Cardiac muscle cell (in vitro differentiated cells and primary cell): ENCODE results near the gene SNX27. TPM values are rescaled to one million over a fixed set of nuclear protein-coding genes. Genes with fewer than 3 reads are reported as not detected.

Experiments
- DNase-seq, 2 donors: peaks; one replicate each; pipeline versions ENCODE4 v3.0.0 to v3.0.0-alpha.2; 2010 to 2017; ENCODE audit warnings: low read depth in 1 of 2, low spot score in 1 of 2
- H3K27ac ChIP-seq: fragments of 200-600 bp; sonication (generic); 2 replicates; pipeline ENCODE4 v1.5.1; 2016
- H3K27me3 ChIP-seq: fragments of 200-600 bp; sonication (generic); 2 replicates; pipeline ENCODE4 v1.6.0; 2016; ENCODE audit warnings: control low read depth
- H3K36me3 ChIP-seq: fragments of 200-600 bp; sonication (generic); 2 replicates; pipeline ENCODE4 v1.5.1; 2016; ENCODE audit warnings: control low read depth
- H3K4me1 ChIP-seq: fragments of 200-600 bp; sonication (generic); 2 replicates; pipeline ENCODE4 v1.8.1; 2017; ENCODE audit warnings: low read depth, mild to moderate bottlenecking, mixed run types
- H3K4me3 ChIP-seq: fragments of 200-600 bp; sonication (generic); 2 replicates; pipeline ENCODE4 v1.5.1; 2016; ENCODE audit warnings: mild to moderate bottlenecking
- H3K9me3 ChIP-seq: fragments of 200-600 bp; sonication (generic); 2 replicates; pipeline ENCODE4 v1.5.1; 2017; ENCODE audit warnings: low read depth, mild to moderate bottlenecking, control low read depth
- polyA plus RNA-seq: library from polyadenylated mRNA; unstranded; fragments of >200 nt; fragmentation: Nextera tagmentation; extraction: Ambion mirVana; gene quantifications from 2 replicates; pipeline ENCODE4 v1.2.1, GENCODE V29; 2016
- total RNA-seq: library from RNA; depleted of rRNA; stranded (reverse); fragments of >200 nt; gene quantifications from 2 replicates; pipeline ENCODE4 v1.2.3, GENCODE V29; 2016
- TF ChIP-seq, protein P1 (sequence below): IDR thresholded peaks from 2 replicates; pipeline ENCODE4 v1.5.1; 2012; ENCODE audit warnings: low read depth, mild to moderate bottlenecking, low read length

The SNX27 gene
- total and polyA plus RNA-seq, 2 experiments from 2014 or later = 24.4 to 34.5 TPM

DNA sequence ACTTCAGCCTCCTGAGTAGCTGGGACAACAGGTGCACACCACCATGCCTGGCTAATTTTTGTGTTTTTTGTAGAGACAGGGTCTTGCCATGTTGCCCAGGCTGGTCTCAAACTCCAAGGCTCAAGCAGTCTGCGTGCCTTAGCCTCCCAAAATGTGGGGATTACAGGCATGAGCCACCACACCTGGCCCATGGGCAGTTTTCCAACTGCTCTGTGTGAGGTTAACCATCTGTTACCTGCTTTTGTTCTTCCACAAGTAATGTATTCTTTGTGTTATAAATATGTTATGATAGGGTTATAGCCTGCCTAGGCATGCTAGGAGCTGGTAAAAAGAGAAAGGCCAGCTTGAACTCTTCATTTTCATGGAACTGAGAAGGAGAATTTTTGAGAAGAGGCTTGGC lies 41.0 kb upstream of the SNX27 start:
- Histone ChIP-seq H3K27me3 (no peaks in the 10 kb centered on the region), H3K36me3 (peaks cover 11% of the 10 kb centered on the region), H3K4me3 (no peak overlapping the region), H3K9me3 (no peaks in the 10 kb centered on the region), H3K4me1 (no peaks in the 10 kb centered on the region), H3K27ac (no peak overlapping the region)
- DNase-seq = no peak
- TF ChIP-seq, protein P1, sequence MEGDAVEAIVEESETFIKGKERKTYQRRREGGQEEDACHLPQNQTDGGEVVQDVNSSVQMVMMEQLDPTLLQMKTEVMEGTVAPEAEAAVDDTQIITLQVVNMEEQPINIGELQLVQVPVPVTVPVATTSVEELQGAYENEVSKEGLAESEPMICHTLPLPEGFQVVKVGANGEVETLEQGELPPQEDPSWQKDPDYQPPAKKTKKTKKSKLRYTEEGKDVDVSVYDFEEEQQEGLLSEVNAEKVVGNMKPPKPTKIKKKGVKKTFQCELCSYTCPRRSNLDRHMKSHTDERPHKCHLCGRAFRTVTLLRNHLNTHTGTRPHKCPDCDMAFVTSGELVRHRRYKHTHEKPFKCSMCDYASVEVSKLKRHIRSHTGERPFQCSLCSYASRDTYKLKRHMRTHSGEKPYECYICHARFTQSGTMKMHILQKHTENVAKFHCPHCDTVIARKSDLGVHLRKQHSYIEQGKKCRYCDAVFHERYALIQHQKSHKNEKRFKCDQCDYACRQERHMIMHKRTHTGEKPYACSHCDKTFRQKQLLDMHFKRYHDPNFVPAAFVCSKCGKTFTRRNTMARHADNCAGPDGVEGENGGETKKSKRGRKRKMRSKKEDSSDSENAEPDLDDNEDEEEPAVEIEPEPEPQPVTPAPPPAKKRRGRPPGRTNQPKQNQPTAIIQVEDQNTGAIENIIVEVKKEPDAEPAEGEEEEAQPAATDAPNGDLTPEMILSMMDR = no peak

DNA sequence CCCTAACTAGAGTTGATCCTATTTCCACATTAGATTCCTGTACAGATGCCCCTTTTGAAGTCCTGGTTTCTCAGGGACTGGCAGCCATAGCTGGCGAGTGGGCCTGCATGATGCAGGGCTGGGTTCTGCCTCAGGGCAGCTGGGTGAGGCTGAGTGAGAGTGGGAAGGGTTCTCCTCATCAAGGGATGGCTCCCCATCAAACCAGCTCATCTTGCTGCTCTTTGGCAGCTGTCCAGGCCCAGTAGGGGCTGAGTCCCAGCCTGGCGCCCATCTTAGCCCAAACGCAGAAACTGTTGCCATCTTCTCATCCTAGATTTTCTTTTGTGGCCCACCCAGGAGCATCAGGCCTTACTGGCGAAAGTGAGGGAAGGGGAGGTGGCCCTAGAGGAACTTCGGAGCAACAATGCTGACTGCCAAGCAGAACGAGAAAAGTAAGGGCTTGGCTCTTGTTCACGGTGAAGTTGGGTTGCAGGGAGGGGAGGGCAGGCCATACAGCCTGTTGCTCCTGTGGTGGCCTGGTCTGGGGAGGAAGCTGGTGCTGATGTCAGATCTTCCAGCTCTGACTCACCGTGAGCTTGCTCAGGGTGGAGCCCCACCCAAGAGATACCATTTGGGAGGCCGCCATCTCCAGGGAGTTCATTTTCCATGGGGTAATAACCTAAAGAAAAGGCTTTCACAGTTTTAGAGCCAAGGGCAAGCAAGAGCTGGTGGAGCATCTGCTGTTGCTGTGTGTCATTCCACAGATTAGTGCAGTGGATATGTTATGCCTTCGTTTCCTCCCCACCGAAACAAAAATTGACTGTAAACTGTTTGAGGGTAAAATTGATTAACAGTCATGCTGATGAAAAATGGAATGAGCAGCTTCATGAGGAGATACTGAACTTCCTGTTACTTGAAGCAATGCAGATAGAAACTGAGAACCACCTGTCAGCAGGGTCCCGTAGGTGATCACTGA lies 37.0 kb upstream of the SNX27 start:
- peak in 1 of 2 donors; percentile 84 for DNase-seq
- Histone ChIP-seq H3K27ac (no peak overlapping the region), H3K36me3 (peaks cover 8% of the 10 kb centered on the region), H3K9me3 (no peaks in the 10 kb centered on the region), H3K27me3 (no peaks in the 10 kb centered on the region), H3K4me3 (no peak overlapping the region), H3K4me1 (no peaks in the 10 kb centered on the region)
- TF ChIP-seq, protein P1 = no peak

DNA sequence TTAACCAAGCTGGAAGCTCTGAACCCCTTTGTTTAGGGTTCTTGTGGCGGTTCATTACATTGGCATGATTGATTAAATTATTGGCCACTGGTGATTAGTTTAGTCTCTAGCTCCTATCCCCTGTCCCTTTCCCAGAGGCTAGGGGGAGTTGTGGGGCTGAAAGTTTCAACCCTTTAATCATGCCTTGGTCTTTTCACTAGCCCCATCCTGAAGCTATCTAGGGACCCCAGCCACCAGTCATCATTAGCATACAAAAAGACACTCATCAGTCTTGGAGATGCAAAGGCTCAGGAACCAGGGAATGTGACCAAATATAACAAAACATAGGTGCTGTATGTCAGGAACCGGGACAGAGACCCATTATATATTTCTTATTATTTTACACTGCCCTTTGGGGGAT lies 34.7 kb upstream of the SNX27 start:
- TF ChIP-seq, protein P1 = no peak
- no peaks in the 10 kb centered on the region for H3K9me3 ChIP-seq
- H3K4me3 ChIP-seq = no peak overlapping the region
- no peaks in the 10 kb centered on the region for H3K27me3 ChIP-seq
- H3K4me1 ChIP-seq = no peaks in the 10 kb centered on the region
- no peak for DNase-seq
- peaks cover 6% of the 10 kb centered on the region for H3K36me3 ChIP-seq
- no peak overlapping the region for H3K27ac ChIP-seq

DNA sequence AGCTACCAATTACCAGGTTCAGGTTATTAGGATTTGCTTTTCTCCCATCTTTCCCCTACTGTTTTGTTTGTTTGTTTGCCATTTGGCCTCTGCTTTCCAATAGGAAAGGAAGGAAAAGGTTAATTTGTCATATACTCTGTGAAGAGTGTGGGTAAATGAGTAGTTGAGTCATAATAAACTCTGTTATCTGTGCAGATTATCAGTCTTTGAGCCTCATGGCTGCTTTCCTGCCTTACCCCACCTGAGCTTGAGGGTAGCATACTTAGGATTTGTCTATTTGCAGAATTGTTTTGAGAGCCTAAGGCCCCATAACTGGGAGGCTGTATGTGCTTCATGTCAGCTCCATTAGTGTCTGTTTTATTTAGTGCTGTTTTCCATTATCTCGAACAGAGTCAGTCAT lies 32.9 kb upstream of the SNX27 start:
- Histone ChIP-seq H3K36me3 (peaks cover 6% of the 10 kb centered on the region), H3K9me3 (no peaks in the 10 kb centered on the region), H3K4me3 (no peak overlapping the region), H3K4me1 (no peaks in the 10 kb centered on the region), H3K27me3 (no peaks in the 10 kb centered on the region), H3K27ac (no peak overlapping the region)
- DNase-seq = no peak
- TF ChIP-seq, protein P1 = no peak

DNA sequence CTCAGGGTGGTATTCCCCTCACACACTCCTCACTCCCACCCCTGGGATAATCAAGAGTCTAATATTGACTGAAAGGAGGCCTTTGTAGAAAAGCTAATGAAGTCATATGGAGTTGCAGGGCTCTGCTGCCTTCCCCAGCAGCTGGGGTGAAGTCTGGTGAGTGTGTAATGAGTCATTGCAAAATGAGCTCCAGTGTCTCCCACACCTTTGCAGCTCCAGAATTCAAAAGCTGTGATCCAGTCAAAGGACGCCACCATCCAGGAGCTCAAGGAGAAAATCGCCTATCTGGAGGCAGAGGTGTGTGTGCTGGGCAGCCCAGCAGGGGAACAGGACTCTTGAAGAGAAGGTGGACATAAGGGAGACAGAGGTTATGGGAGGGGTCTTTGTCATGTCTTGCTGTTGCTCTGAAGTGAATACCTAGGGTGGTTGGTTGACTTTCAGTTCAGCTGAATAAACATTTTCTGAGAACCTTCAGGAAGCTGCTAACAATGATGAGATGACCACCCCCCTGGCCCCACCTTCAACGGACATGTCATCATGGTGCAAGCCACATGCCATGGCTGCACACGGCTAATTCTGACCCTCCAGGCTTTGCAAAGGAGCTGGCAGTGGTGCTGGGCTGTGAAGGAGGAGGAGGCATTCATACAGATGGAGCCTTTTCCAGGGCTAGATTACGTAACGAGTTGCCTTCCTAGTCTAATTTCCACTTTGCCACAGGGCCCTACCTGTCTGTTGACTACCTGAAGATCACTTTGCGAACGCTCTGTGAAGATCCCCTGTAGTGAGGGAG lies 32.2 kb upstream of the SNX27 start:
- DNase-seq = peak in 1 of 2 donors; percentile 23
- H3K4me1 ChIP-seq = no peaks in the 10 kb centered on the region
- no peak overlapping the region for H3K27ac ChIP-seq
- H3K9me3 ChIP-seq = no peaks in the 10 kb centered on the region
- TF ChIP-seq, protein P1 = no peak
- H3K36me3 ChIP-seq = peaks cover 6% of the 10 kb centered on the region
- no peak overlapping the region for H3K4me3 ChIP-seq
- no peaks in the 10 kb centered on the region for H3K27me3 ChIP-seq
